K562 (cell line): Measurements from ENCODE around the gene GRM5. TPM values are rescaled to one million over a fixed set of nuclear protein-coding genes. Genes with fewer than 3 reads are reported as not detected.
A peak's percentile ranks its signal among the peaks of the same experiment; 100 is the strongest.

Source experiments
- ATAC-seq: fragments of 200-7000 bp; cut with Tn5 transposase; 3 replicates; pipeline ENCODE4 v1.9.1; 2020; ENCODE audit warnings: moderate library complexity
- BruUV-seq: library from RNA; stranded (reverse); fragments of 400-500 nt; replicated peaks from 2 replicates; lab custom pipeline; 2021; lab: Mats Ljungman, UMichigan
- CTCF ChIA-PET: fragments of 300-600 bp; formaldehyde crosslinking; extraction: SDS; loops from one replicate; lab custom pipeline; 2021; ENCODE audit warnings: low intra/inter-chr PET ratio; lab: Yijun Ruan, JAX
- POLR2A ChIA-PET: fragments of 300-600, 350-650 bp; sonication (Branson Sonifier 250); formaldehyde crosslinking; extraction: SDS; loops from one replicate; lab custom pipeline; 2021; ENCODE audit warnings: antibody characterized with exemption, inconsistent platforms; lab: Yijun Ruan, JAX
- DNase-seq, 4 experiments: peaks; one replicate each; pipeline versions ENCODE4 v3.0.0 to v3.0.0-alpha.2; 2011 to 2018; ENCODE audit warnings: low spot score in 3 of 4, mixed read lengths in 3 of 4; ENCODE audit errors: extremely low read depth in 1 of 4
- FAIRE-seq: peaks from 2 replicates; lab custom pipeline; 2011; peaks lifted over from hg19 to GRCh38; lab: Jason Lieb, UNC
- H2AFZ ChIP-seq: 2 replicates; pipeline ENCODE4 v1.6.0; 2011; ENCODE audit warnings: low read depth, low read length, control low read depth, inconsistent platforms
- H3K27ac ChIP-seq: fragments of 200-600 bp; 3 replicates; pipeline ENCODE4 v1.8.0; 2011; ENCODE audit warnings: low read depth, mild to moderate bottlenecking, control low read depth, inconsistent platforms, low read length, moderate library complexity, mixed read lengths; ENCODE audit errors: extremely low read depth
- H3K27me3 ChIP-seq, 2 experiments: fragments of 300-600 bp in 1 of 2; 2 replicates in 1 of 2; 3 replicates in 1 of 2; pipeline versions ENCODE4 v1.6.0 to v1.8.0; 2011; ENCODE audit warnings: inconsistent platforms in 2 of 2, low read length in 2 of 2, mild to moderate bottlenecking in 1 of 2, mixed read lengths in 1 of 2, moderate library complexity in 1 of 2; ENCODE audit not compliant: control insufficient read depth in 2 of 2, insufficient read depth in 2 of 2
- H3K36me3 ChIP-seq: fragments of 300-600 bp; 3 replicates; pipeline ENCODE4 v1.8.0; 2011; ENCODE audit warnings: mild to moderate bottlenecking, low read length, inconsistent platforms; ENCODE audit not compliant: control insufficient read depth, insufficient read depth
- H3K4me1 ChIP-seq, 2 experiments: fragments of 200-600 bp in 1 of 2; replicated peaks in 1 of 2; 2 replicates in 1 of 2; 3 replicates in 1 of 2; pipeline versions ENCODE4 v1.5.1 to v1.8.0; 2011; ENCODE audit warnings: inconsistent platforms in 2 of 2, low read length in 2 of 2, mild to moderate bottlenecking in 1 of 2, mixed read lengths in 1 of 2, moderate library complexity in 1 of 2; ENCODE audit not compliant: control insufficient read depth in 2 of 2, insufficient read depth in 2 of 2
- H3K4me2 ChIP-seq: 2 replicates; pipeline ENCODE4 v1.6.1; 2011; ENCODE audit warnings: low read length, control low read depth, inconsistent platforms, mixed read lengths; ENCODE audit not compliant: insufficient read depth
- H3K4me3 ChIP-seq: fragments of 200-600 bp; sonication (generic), shearing (Covaris generic); 2 replicates; pipeline ENCODE4 v1.5.1; 2016; ENCODE audit warnings: control low read depth, inconsistent platforms
- H3K79me2 ChIP-seq: fragments of 200-600 bp; 3 replicates; pipeline ENCODE4 v1.8.0; 2011; ENCODE audit warnings: low read length, inconsistent platforms; ENCODE audit not compliant: control insufficient read depth, insufficient read depth
- H3K9ac ChIP-seq, 2 experiments: 2 replicates each; pipeline versions ENCODE4 v1.6.0 to v1.6.1; 2011; ENCODE audit warnings: low read depth in 2 of 2, low read length in 2 of 2, control low read depth in 1 of 2, inconsistent platforms in 1 of 2, mild to moderate bottlenecking in 1 of 2, mixed read lengths in 1 of 2; ENCODE audit not compliant: insufficient read depth in 1 of 2
- H3K9me1 ChIP-seq: one replicate; pipeline ENCODE4 v1.6.0; 2011; ENCODE audit warnings: inconsistent platforms, mild to moderate bottlenecking, low read length, moderate library complexity; ENCODE audit not compliant: control insufficient read depth, insufficient read depth
- H3K9me3 ChIP-seq: replicated peaks from 2 replicates; pipeline ENCODE4 v1.5.1; 2011; ENCODE audit warnings: low read depth, low read length, inconsistent platforms; ENCODE audit not compliant: control insufficient read depth, insufficient read depth
- H4K20me1 ChIP-seq: replicated peaks from 2 replicates; pipeline ENCODE4 v1.6.1; 2011; ENCODE audit warnings: low read length, inconsistent platforms, mixed read lengths; ENCODE audit not compliant: control insufficient read depth, insufficient read depth
- FOXA3 ChIP-seq, 2 experiments: fragments of 450-650 bp in 1 of 2; sonication (generic) in 1 of 2; formaldehyde crosslinking; IDR thresholded peaks in 1 of 2; conservative IDR thresholded peaks in 1 of 2; 2 replicates each; pipeline versions ENCODE4 v1.4.0 to v1.8.0; 2020 to 2022; ENCODE audit warnings: mild to moderate bottlenecking in 2 of 2, missing genetic modification reagents in 1 of 2
- GTF2E2 ChIP-seq: fragments of 200-800 bp; sonication (Bioruptor generic); IDR thresholded peaks from 2 replicates; pipeline ENCODE4 v1.6.1; 2016; ENCODE audit warnings: missing genetic modification characterization, missing compliant biosample characterization
- HEY1 ChIP-seq: fragments of 250-450 bp; sonication (Bioruptor Pico); IDR thresholded peaks from 2 replicates; pipeline ENCODE4 v1.5.0; 2020; ENCODE audit warnings: mild to moderate bottlenecking, moderate library complexity, borderline replicate concordance
- HLTF ChIP-seq: fragments of 450-650 bp; IDR thresholded peaks from 2 replicates; pipeline ENCODE4 v1.6.1; 2016
- KAT8 ChIP-seq: fragments of 450-650 bp; IDR thresholded peaks from 2 replicates; pipeline ENCODE4 v1.6.1; 2016; ENCODE audit warnings: low read depth, mild to moderate bottlenecking
- KLF1 ChIP-seq: fragments of 450-650 bp; IDR thresholded peaks from 2 replicates; pipeline ENCODE4 v1.6.1; 2016; ENCODE audit warnings: missing genetic modification characterization, missing compliant biosample characterization
- MEF2D ChIP-seq: conservative IDR thresholded peaks from 2 replicates; pipeline ENCODE4 v1.6.1; 2016; ENCODE audit warnings: low read depth, missing genetic modification characterization, missing compliant biosample characterization
- NR3C1 ChIP-seq: sonication (generic); formaldehyde crosslinking; IDR thresholded peaks from 2 replicates; pipeline ENCODE4 v1.8.1; 2022; ENCODE audit warnings: missing genetic modification reagents
- PHF8 ChIP-seq: fragments of 200-600 bp; sonication (generic); IDR thresholded peaks from 2 replicates; pipeline ENCODE4 v1.6.1; 2012; ENCODE audit warnings: mixed run types, mild to moderate bottlenecking, inconsistent platforms, low read length, moderate library complexity, borderline replicate concordance
- PURB ChIP-seq: sonication (generic); formaldehyde crosslinking; IDR thresholded peaks from 2 replicates; pipeline ENCODE4 v1.9.0; 2021; ENCODE audit warnings: low read depth, mild to moderate bottlenecking, missing genetic modification reagents
- RBM25 ChIP-seq: fragments of 200-400 bp; formaldehyde crosslinking; IDR thresholded peaks from 2 replicates; pipeline ENCODE4 v1.6.1; 2018; ENCODE audit warnings: low read length, low read depth, moderate library complexity; ENCODE audit not compliant: severe bottlenecking
- SAFB2 ChIP-seq: fragments of 200-400 bp; formaldehyde crosslinking; IDR thresholded peaks from 2 replicates; pipeline ENCODE4 v1.6.1; 2018; ENCODE audit warnings: borderline replicate concordance, low read length, low read depth, moderate library complexity; ENCODE audit not compliant: severe bottlenecking
- ZBED1 ChIP-seq: IDR thresholded peaks from 2 replicates; pipeline ENCODE4 v1.6.1; 2014
- ZNF212 ChIP-seq: fragments of 450-650 bp; formaldehyde crosslinking; IDR thresholded peaks from 2 replicates; pipeline ENCODE4 v1.4.0; 2020; ENCODE audit warnings: mild to moderate bottlenecking
- ZNF77 ChIP-seq: fragments of 250-450 bp; sonication (Bioruptor Pico); IDR thresholded peaks from 2 replicates; pipeline ENCODE4 v1.5.0; 2020
- in situ Hi-C: fragments of 300-500 bp; cut with MboI; formaldehyde crosslinking; loops from 4 replicates; pipeline ENCODE4 v1.15.0; 2018; ENCODE audit warnings: inconsistent platforms, mixed read lengths
- intact Hi-C: fragments of 100-400 bp; cut with micrococcal nuclease; formaldehyde crosslinking; loops from 2 replicates; pipeline ENCODE4 v1.14.2; 2022
- polyA plus RNA-seq, 8 experiments: library from polyadenylated mRNA; depleted of rRNA in 4 of 8; stranded (reverse) in 5 of 8; unstranded in 3 of 8; fragments of >200 nt; fragmentation: Nextera tagmentation in 2 of 8; fragmentation: Illumina TruSeq in 1 of 8; extraction: Ambion mirVana in 2 of 8; extraction: Trizol in 1 of 8; gene quantifications; 2 replicates each; pipeline versions ENCODE4 v1.2.1 to v1.2.3, GENCODE V29; 2011 to 2014; ENCODE audit warnings: inconsistent platforms in 1 of 8, missing spikeins in 1 of 8
- total RNA-seq, 7 experiments: library from RNA; depleted of rRNA in 6 of 7; stranded (reverse); fragments of >200 nt in 6 of 7; fragmentation: Illumina TruSeq in 2 of 7; extraction: Trizol in 2 of 7; gene quantifications; 2 replicates each; pipeline versions ENCODE4 v1.2.1 to v1.2.3, GENCODE V29; 2011 to 2021; ENCODE audit warnings: low replicate concordance in 1 of 7
- TF ChIP-seq, protein P1 (sequence below): sonication (generic); formaldehyde crosslinking; IDR thresholded peaks from 2 replicates; pipeline ENCODE4 v1.5.0; 2020; ENCODE audit warnings: missing genetic modification reagents
- TF ChIP-seq, protein P2 (sequence below): fragments of 250-450 bp; sonication (Bioruptor Pico); IDR thresholded peaks from 2 replicates; pipeline ENCODE4 v1.5.0; 2020; ENCODE audit warnings: mild to moderate bottlenecking
- TF ChIP-seq, protein P3 (sequence below): IDR thresholded peaks from 2 replicates; pipeline ENCODE4 v1.6.1; 2011; ENCODE audit warnings: borderline replicate concordance, low read depth, mild to moderate bottlenecking, moderate library complexity, low read length; ENCODE audit not compliant: insufficient read depth, poor library complexity, severe bottlenecking

Gene GRM5
- total and polyA plus RNA-seq, 9 of the 15 experiments (the other 6 are each of a cell fraction or from before 2014, with no cell fraction given), result not detected

DNA sequence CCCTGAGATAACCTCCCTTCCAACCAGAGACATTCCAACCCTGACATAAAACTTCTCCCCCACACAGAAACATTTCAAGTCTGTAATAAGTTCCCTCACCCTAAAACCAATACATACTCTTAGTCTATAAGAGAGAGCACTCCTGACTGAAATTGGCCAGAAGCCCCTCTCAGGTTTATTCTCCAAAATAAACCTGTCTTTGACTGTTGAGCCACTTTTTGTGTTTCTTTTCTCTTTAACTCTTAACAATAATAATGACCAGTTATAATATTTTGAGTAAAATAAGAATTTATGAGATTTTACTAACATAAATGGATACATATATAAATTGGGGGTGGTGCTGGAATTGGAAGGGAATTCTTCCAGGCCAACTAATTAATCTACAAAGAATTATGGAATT is 93.6 kb downstream of the GRM5 start:
- H3K9me1 ChIP-seq, result no peaks in the 10 kb centered on the region
- BruUV-seq, result no TSS peak
- in situ Hi-C loops (no loop called here), intact Hi-C loops (no loop called here)
- H3K9me3 ChIP-seq, result no peaks in the 10 kb centered on the region
- H3K27me3 ChIP-seq, result no peaks in the 10 kb centered on the region
- H3K9ac ChIP-seq, result no peak overlapping the region
- FAIRE-seq, result no peak
- no peaks in the 10 kb centered on the region for H3K36me3 ChIP-seq
- ChIA-PET POLR2A (no interaction called here), CTCF (no interaction called here)
- H3K4me1 ChIP-seq, result no peaks in the 10 kb centered on the region
- no peak overlapping the region for H3K4me2 ChIP-seq
- ATAC-seq, result no peak
- H3K79me2 ChIP-seq, result no peaks in the 10 kb centered on the region
- no peak for DNase-seq
- no peak overlapping the region for H3K27ac ChIP-seq
- no peaks in the 10 kb centered on the region for H4K20me1 ChIP-seq
- TF ChIP-seq ZBED1 (no peak), RBM25 (peak; percentile 23), GTF2E2 (tag) (no peak), HLTF (0 out of 2 replicates have a peak, but pooled peaks have one; percentile 34), ZNF77 (no peak), NR3C1 (no peak), HEY1 (CRISPR knock-in tag) (no peak), FOXA3 (CRISPR knock-in tag; conservative IDR thresholded peaks at IDR 0.05 in 1 of 2, IDR thresholded peaks at IDR 0.05 in 1 of 2) (no peak), MEF2D (tag) (no peak), PURB (CRISPR knock-in tag) (no peak), KAT8 (no peak), PHF8 (no peak), SAFB2 (no peak), KLF1 (tag) (no peak), ZNF212 (CRISPR knock-in tag) (no peak)
- TF ChIP-seq, protein P1, sequence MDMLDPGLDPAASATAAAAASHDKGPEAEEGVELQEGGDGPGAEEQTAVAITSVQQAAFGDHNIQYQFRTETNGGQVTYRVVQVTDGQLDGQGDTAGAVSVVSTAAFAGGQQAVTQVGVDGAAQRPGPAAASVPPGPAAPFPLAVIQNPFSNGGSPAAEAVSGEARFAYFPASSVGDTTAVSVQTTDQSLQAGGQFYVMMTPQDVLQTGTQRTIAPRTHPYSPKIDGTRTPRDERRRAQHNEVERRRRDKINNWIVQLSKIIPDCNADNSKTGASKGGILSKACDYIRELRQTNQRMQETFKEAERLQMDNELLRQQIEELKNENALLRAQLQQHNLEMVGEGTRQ (CRISPR knock-in tag), result no peak
- TF ChIP-seq, protein P2, sequence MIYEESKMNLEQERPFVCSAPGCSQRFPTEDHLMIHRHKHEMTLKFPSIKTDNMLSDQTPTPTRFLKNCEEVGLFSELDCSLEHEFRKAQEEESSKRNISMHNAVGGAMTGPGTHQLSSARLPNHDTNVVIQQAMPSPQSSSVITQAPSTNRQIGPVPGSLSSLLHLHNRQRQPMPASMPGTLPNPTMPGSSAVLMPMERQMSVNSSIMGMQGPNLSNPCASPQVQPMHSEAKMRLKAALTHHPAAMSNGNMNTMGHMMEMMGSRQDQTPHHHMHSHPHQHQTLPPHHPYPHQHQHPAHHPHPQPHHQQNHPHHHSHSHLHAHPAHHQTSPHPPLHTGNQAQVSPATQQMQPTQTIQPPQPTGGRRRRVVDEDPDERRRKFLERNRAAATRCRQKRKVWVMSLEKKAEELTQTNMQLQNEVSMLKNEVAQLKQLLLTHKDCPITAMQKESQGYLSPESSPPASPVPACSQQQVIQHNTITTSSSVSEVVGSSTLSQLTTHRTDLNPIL (CRISPR knock-in tag), result no peak
- TF ChIP-seq, protein P3, sequence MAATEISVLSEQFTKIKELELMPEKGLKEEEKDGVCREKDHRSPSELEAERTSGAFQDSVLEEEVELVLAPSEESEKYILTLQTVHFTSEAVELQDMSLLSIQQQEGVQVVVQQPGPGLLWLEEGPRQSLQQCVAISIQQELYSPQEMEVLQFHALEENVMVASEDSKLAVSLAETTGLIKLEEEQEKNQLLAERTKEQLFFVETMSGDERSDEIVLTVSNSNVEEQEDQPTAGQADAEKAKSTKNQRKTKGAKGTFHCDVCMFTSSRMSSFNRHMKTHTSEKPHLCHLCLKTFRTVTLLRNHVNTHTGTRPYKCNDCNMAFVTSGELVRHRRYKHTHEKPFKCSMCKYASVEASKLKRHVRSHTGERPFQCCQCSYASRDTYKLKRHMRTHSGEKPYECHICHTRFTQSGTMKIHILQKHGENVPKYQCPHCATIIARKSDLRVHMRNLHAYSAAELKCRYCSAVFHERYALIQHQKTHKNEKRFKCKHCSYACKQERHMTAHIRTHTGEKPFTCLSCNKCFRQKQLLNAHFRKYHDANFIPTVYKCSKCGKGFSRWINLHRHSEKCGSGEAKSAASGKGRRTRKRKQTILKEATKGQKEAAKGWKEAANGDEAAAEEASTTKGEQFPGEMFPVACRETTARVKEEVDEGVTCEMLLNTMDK, result no peak
- H2AFZ ChIP-seq, result no peak overlapping the region
- H3K4me3 ChIP-seq, result no peak overlapping the region
